Nephron progenitor cell (in vitro differentiated cells): Measurements from ENCODE around the gene RUBCNL.

Source experiments
- DNase-seq: peaks from one replicate; pipeline ENCODE4 v3.0.0; 2021
- H3K27ac Mint-ChIP-seq: 2 replicates; pipeline ENCODE4 v1.8.0; 2021; ENCODE audit warnings: mild to moderate bottlenecking, moderate library complexity, mixed read lengths
- H3K27me3 Mint-ChIP-seq: 2 replicates; pipeline ENCODE4 v1.8.0; 2021; ENCODE audit warnings: mild to moderate bottlenecking, low read depth, mixed read lengths; ENCODE audit not compliant: poor library complexity
- H3K36me3 Mint-ChIP-seq: 2 replicates; pipeline ENCODE4 v1.8.0; 2021; ENCODE audit warnings: low read depth, mixed read lengths
- H3K4me1 Mint-ChIP-seq: 2 replicates; pipeline ENCODE4 v1.8.0; 2021; ENCODE audit warnings: mixed read lengths
- H3K4me3 Mint-ChIP-seq: 2 replicates; pipeline ENCODE4 v1.8.0; 2021; ENCODE audit warnings: mild to moderate bottlenecking, moderate library complexity, mixed read lengths
- H3K9me3 Mint-ChIP-seq: 2 replicates; pipeline ENCODE4 v1.8.0; 2021; ENCODE audit warnings: mild to moderate bottlenecking, moderate library complexity, mixed read lengths
- TF ChIP-seq, protein P1 (sequence below): fragments of 200-600 bp; sonication (generic); IDR thresholded peaks from 2 replicates; pipeline ENCODE4 v1.5.0; 2021; ENCODE audit warnings: antibody characterized with exemption

RUBCNL gene

GRCh38 chr13:46355901-46356590 is 31.0 kb downstream of the RUBCNL start:
- no peaks in the 10 kb centered on the region for H3K9me3 Mint-ChIP-seq
- DNase-seq = no peak
- H3K27me3 Mint-ChIP-seq = no peaks in the 10 kb centered on the region
- peaks cover 26% of the 10 kb centered on the region for H3K36me3 Mint-ChIP-seq
- no peak overlapping the region for H3K27ac Mint-ChIP-seq
- TF ChIP-seq, protein P1, sequence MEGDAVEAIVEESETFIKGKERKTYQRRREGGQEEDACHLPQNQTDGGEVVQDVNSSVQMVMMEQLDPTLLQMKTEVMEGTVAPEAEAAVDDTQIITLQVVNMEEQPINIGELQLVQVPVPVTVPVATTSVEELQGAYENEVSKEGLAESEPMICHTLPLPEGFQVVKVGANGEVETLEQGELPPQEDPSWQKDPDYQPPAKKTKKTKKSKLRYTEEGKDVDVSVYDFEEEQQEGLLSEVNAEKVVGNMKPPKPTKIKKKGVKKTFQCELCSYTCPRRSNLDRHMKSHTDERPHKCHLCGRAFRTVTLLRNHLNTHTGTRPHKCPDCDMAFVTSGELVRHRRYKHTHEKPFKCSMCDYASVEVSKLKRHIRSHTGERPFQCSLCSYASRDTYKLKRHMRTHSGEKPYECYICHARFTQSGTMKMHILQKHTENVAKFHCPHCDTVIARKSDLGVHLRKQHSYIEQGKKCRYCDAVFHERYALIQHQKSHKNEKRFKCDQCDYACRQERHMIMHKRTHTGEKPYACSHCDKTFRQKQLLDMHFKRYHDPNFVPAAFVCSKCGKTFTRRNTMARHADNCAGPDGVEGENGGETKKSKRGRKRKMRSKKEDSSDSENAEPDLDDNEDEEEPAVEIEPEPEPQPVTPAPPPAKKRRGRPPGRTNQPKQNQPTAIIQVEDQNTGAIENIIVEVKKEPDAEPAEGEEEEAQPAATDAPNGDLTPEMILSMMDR = no peak
- no peak overlapping the region for H3K4me3 Mint-ChIP-seq
- no peaks in the 10 kb centered on the region for H3K4me1 Mint-ChIP-seq

- Mint-ChIP-seq H3K36me3 (peaks cover 26% of the 10 kb centered on the region), H3K4me1 (no peaks in the 10 kb centered on the region), H3K9me3 (no peaks in the 10 kb centered on the region), H3K27me3 (no peaks in the 10 kb centered on the region), H3K27ac (no peak overlapping the region), H3K4me3 (no peak overlapping the region)
- DNase-seq = no peak
- TF ChIP-seq, protein P1 = no peak
These were observed 32.0 kb downstream of the RUBCNL start for GRCh38 chr13:46355088-46355468.

DNA sequence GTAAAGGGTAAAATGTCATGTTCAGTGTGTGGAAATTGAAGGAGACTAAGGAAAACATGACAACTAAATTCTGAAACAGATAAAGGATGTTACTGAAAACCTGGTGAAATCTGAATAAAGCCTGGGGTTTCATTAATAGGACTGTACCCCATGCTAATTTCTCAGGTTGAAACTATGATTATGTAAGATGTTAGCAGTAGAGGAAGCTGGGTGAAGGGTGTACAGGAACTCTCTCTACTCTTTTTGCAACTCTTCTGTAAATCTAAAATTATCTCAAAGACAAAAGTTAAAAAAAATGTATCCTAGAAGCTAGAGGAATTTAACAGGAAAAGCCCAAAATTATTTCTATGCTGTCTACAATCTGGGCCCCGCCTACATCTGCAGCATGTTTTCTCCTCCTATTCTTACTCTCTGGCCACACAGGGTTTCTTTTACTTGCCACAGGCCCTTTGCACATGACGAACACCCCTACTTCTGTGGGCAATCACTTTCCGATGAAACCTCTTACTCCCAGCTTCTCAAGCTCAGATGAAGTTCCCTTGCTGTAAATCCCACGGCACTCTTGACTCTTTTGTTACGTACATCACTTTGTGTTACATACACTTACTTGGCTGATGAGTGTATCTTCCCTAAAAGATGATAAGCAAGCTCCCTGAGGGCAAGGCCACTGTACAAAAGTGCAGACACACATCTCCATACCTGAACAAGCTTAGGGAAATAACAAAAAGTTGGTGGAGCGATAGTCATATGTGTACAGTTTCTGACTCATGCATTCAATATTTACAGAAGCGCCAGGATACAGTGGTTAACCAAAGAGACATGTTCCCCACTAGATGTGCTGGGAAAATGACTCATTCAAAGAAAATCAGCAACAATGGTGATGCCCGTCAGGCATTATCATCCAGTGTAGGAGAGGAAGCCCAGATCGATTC is 32.6 kb downstream of the RUBCNL start:
- DNase-seq = no peak
- Mint-ChIP-seq H3K9me3 (no peaks in the 10 kb centered on the region), H3K36me3 (peaks cover 26% of the 10 kb centered on the region), H3K4me3 (no peak overlapping the region), H3K27me3 (no peaks in the 10 kb centered on the region), H3K27ac (no peak overlapping the region), H3K4me1 (no peaks in the 10 kb centered on the region)
- TF ChIP-seq, protein P1 = no peak

DNA sequence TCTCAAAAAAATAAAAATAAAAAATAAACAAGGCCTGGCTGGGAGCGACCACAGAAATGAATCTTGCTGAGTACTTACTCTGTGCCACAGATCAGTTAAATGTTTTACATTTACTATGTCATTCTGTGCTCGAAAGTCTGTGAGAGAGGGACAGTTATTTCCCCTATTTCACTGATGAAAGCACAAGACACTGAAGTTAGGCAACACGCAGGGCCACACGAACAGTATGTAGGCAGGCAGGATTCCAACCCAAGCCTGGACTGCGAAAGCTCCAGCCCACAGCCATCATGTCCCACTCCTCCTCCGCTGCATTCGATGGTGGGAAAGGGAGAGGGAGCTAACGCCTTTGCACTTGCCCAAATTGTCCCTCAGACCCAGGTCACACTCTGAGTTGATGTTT is 34.2 kb downstream of the RUBCNL start:
- no peak overlapping the region for H3K4me3 Mint-ChIP-seq
- TF ChIP-seq, protein P1 = no peak
- H3K4me1 Mint-ChIP-seq = no peaks in the 10 kb centered on the region
- H3K27me3 Mint-ChIP-seq = no peaks in the 10 kb centered on the region
- H3K9me3 Mint-ChIP-seq = peaks cover 4% of the 10 kb centered on the region
- H3K27ac Mint-ChIP-seq = no peak overlapping the region
- DNase-seq = no peak
- H3K36me3 Mint-ChIP-seq = peaks cover 31% of the 10 kb centered on the region

- Mint-ChIP-seq H3K4me3 (no peak overlapping the region), H3K9me3 (peaks cover 4% of the 10 kb centered on the region), H3K36me3 (peaks cover 24% of the 10 kb centered on the region), H3K27ac (no peak overlapping the region), H3K27me3 (peaks cover 5% of the 10 kb centered on the region), H3K4me1 (no peaks in the 10 kb centered on the region)
- DNase-seq = no peak
- TF ChIP-seq, protein P1 = no peak
These were observed 37.0 kb downstream of the RUBCNL start for GRCh38 chr13:46350003-46350402.
